KOPT-K1 (cell line): Measurements from ENCODE around the gene PARP3.

Experiments
- H3K27ac ChIP-seq: fragments of 200-600 bp; sonication (generic); 2 replicates; pipeline ENCODE4 v1.5.1; 2016; ENCODE audit warnings: antibody characterized with exemption, mild to moderate bottlenecking, low read depth, low read length; ENCODE audit not compliant: poor library complexity, severe bottlenecking
- H3K36me3 ChIP-seq: fragments of 200-600 bp; sonication (generic); 2 replicates; pipeline ENCODE4 v1.5.1; 2017; ENCODE audit warnings: antibody characterized with exemption, mild to moderate bottlenecking, low read length, moderate library complexity; ENCODE audit not compliant: insufficient read depth
- H3K9me3 ChIP-seq: fragments of 200-600 bp; sonication (generic); 2 replicates; pipeline ENCODE4 v1.5.1; 2017; ENCODE audit warnings: antibody characterized with exemption, low read length, mild to moderate bottlenecking; ENCODE audit not compliant: insufficient read depth, poor library complexity, severe bottlenecking

Gene PARP3

DNA sequence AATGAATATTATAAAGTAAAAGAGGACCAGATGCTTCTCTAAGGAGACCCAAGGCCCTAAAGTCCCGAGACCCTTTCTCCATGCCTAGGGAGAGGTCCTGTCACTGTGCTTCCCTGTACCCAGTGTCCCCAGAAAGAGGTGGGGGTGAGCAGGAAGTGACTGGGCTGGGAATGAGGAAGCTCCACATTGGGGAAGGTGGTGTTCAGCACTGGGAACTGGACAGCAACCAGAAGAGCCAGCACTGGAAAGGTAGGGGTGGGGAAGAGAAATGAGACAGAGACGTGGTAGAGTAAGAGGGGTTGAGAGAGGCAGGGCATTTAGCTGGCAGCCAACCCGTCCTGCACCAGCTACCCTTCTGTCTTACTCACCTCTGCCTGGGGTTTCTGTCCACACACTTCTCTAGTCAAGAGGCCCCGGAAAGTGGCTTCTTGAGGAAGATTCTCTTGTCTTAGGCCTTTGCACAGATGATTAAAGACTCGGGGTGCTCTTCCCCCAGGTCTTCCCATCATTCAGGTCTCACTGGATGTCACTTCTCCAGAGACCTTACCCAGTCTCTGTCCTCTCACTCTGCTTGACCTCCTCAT, 12.7 kb upstream of the PARP3 start:
- peaks cover 35% of the 10 kb centered on the region for H3K36me3 ChIP-seq
- no peaks in the 10 kb centered on the region for H3K9me3 ChIP-seq
- H3K27ac ChIP-seq: no peak overlapping the region

GRCh38 chr3:51930439-51930838, 11.7 kb upstream of the PARP3 start:
- H3K36me3 ChIP-seq: peaks cover 44% of the 10 kb centered on the region
- H3K9me3 ChIP-seq: no peaks in the 10 kb centered on the region
- no peak overlapping the region for H3K27ac ChIP-seq

DNA sequence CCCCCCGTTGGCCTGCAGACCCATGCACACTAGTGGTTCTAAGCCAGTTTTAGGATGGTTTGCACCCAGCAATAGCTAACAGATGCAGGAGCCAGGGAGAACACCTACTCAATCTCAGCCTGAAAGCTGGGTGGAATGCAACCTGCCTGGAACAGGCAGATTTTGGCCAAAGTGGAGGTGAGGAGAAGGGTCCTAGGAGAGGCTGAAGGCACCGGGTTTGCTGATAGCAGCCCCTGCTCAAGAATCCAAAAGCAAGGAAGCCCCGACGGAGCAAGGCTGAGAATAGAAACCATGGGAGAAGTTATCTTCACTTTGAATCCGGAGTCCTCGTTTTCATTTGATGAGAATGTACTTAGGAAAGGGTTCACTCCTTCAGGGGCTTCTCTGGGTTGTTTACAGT, 10.4 kb upstream of the PARP3 start:
- Histone ChIP-seq H3K36me3 (peaks cover 57% of the 10 kb centered on the region), H3K27ac (no peak overlapping the region), H3K9me3 (no peaks in the 10 kb centered on the region)

GRCh38 chr3:51932471-51933370, 9.4 kb upstream of the PARP3 start:
- Histone ChIP-seq H3K27ac (no peak overlapping the region), H3K9me3 (no peaks in the 10 kb centered on the region), H3K36me3 (peaks cover 66% of the 10 kb centered on the region)

DNA sequence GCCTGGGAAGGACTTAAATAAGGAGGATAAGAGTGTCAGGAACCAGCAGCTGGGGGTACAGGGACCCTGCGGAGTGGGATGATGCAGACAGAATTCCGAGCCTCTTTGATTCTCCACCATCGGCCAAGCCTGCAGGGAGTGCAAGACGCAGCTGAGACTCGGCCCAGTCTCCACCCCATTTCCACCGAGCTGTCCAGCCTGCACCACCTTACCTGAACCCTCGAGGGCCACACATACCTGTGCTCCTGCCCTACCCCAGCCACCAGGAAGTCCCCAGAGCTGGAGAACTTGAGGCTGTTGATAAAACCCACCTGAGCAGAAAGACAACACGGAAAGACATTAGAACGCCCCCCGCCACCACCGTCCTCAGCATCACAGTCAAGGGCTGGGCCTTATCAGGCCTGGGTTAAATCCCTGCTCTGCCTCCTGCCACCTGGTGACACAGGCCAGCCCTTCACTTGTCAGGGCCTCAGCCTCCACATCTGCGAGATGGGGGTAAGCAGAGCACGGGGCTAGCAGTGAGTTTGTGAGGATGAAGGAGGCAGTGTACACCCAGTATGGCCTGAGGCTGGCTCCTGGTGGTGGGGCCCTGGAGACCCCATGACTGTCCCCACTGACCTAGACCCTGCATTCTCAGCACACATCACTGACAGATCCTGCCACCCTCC, 8.6 kb upstream of the PARP3 start:
- Histone ChIP-seq H3K9me3 (no peaks in the 10 kb centered on the region), H3K27ac (no peak overlapping the region), H3K36me3 (peaks cover 75% of the 10 kb centered on the region)

GRCh38 chr3:51934139-51934850, 7.9 kb upstream of the PARP3 start:
- Histone ChIP-seq H3K27ac (no peak overlapping the region), H3K9me3 (no peaks in the 10 kb centered on the region), H3K36me3 (peaks cover 82% of the 10 kb centered on the region)

DNA sequence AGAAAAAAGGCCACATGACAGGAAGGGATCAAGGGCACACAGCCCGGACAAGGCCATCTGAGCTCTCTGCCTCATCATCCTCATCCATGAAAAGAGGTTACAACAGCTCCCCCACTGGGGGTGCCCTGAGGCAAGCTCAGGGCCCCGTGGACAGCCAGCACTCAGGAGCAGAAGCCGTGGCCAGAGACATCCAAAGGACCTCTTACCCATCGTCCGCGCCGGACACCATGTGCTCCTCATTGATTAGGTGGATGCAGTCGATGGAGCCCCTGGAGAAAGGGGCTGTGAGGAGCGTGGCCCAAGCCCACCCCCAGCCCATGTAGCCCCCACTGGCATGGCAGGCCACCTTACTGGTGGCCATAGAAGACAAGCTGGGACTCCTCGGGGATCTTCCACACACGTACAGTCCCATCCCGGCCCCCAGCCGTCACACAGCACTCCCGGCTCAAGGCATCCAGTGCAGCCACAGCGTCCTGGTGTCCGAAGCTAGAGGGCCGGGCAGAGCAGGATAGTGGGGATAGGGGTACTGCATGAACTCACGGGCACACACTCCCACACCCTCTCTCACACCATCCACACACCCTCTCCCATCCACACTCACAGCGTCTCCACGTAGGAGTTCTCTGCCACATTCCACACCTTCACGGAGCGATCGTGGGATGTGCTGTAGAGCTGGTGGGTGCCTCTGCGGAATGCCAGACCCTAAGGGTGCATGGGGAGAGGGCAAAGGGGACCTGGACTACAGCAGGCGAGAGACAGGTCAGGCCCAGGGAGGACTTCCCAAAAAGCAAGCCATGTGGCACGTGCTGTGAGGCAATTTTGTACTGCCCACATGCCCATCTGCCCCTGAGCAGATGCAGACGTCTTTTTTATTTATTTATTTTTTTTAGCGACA, 6.9 kb upstream of the PARP3 start:
- Histone ChIP-seq H3K9me3 (no peaks in the 10 kb centered on the region), H3K27ac (no peak overlapping the region), H3K36me3 (peaks cover 92% of the 10 kb centered on the region)

GRCh38 chr3:51935886-51936755, 6.0 kb upstream of the PARP3 start:
- peaks cover 90% of the 10 kb centered on the region for H3K36me3 ChIP-seq
- H3K27ac ChIP-seq: no peak overlapping the region
- H3K9me3 ChIP-seq: no peaks in the 10 kb centered on the region

DNA sequence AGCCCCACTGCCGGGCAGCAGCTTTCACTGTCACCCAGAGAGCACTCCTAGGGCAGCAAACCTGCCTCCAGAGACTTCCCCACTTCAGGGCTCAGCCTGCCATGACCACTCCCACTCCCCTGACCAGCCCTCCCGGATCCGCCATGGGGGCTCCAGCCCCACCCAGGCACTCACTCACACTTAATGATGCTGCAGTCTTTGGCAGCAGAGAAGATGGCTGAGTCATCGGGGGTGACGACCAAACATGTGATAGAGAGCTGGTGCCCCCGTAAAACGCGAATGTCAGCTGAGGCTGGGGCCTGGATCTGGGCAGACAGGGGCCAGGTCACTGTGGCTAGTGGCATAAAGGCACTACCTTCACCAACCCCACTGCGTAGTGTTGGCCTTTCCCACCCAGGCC, 5.1 kb upstream of the PARP3 start:
- Histone ChIP-seq H3K27ac (peak overlapping the region; percentile 40), H3K36me3 (peaks cover 81% of the 10 kb centered on the region), H3K9me3 (no peaks in the 10 kb centered on the region)

DNA sequence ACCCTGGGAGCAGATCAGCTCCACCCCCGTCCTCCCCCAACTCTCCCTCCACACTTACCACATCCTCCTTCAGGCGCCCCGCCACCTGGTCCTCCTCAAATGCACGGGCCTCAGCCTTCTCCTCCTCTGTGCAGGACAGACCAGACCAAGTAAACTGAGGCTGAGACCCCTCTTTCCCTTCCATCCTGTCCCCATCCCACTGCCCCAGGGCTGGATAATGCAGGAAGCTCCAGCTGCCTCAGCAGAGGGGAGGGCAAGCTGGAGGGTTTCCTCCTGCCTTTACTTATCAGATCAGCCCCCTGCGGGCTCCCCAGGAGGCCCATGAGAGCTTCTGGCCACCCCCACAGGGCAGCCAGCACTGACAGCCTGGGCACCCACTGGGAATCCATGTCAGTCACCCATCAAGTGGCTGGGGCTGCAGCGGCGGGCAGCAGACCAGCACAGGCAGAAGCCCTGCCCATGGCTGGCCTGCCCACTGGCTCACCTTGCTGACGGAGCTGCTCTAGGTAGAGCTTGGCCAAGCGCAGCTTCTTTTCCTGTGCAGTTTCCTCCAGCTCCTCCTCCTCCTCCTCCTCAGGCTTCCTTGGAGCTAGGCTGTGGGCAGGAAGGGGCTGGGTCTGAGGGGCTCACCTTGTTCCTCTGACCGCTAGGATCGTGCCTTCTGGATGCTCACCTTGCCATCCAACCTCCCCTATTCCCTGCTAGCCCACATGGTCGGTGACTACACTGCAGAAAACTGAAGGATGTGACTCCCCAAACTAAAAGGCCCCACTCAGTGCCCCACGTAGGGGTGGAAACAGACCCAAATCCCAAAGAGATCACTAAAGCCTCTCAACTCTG, 4.3 kb upstream of the PARP3 start:
- Histone ChIP-seq H3K27ac (peak overlapping the region; percentile 40), H3K36me3 (peaks cover 75% of the 10 kb centered on the region), H3K9me3 (no peaks in the 10 kb centered on the region)

GRCh38 chr3:51938780-51939425, 3.3 kb upstream of the PARP3 start:
- Histone ChIP-seq H3K9me3 (no peaks in the 10 kb centered on the region), H3K27ac (no peak overlapping the region), H3K36me3 (peaks cover 65% of the 10 kb centered on the region)

GRCh38 chr3:51940648-51941462, 1.3 kb upstream of the PARP3 start:
- H3K27ac ChIP-seq: peak overlapping the region; percentile 57
- H3K9me3 ChIP-seq: no peaks in the 10 kb centered on the region
- peaks cover 49% of the 10 kb centered on the region for H3K36me3 ChIP-seq
